CD8-positive, alpha-beta memory T cell (primary cell): ENCODE results near the gene TGM5. TPM values are rescaled to one million over a fixed set of nuclear protein-coding genes. Genes with fewer than 3 reads are reported as not detected.

Source experiments
- CTCF ChIA-PET: fragments of 350-600 bp; sonication (Branson Sonifier 250); formaldehyde crosslinking; loops from one replicate; lab custom pipeline; 2021; ENCODE audit warnings: antibody characterized with exemption; lab: Charles Lee
- POLR2A ChIA-PET: fragments of 350-600 bp; sonication (Branson Sonifier 250); formaldehyde crosslinking; loops from one replicate; lab custom pipeline; 2021; ENCODE audit warnings: antibody characterized with exemption; lab: Charles Lee
- DNase-seq, 5 donors: peaks; one replicate each; pipeline versions ENCODE4 v3.0.0 to v3.0.0-alpha.2; 2020 to 2022; ENCODE audit warnings: mixed read lengths in 1 of 5
- H3K27ac ChIP-seq: one replicate; pipeline ENCODE4 v1.7.0; 2013; ENCODE audit warnings: low read depth, mild to moderate bottlenecking, low read length, moderate library complexity
- H3K27me3 ChIP-seq: 2 replicates; pipeline ENCODE4 v1.7.0; 2013; ENCODE audit warnings: low read length, mild to moderate bottlenecking; ENCODE audit not compliant: insufficient read depth, poor library complexity, severe bottlenecking
- H3K36me3 ChIP-seq: 2 replicates; pipeline ENCODE4 v1.7.0; 2013; ENCODE audit warnings: mild to moderate bottlenecking, low read length, moderate library complexity; ENCODE audit not compliant: insufficient read depth
- H3K4me1 ChIP-seq: 2 replicates; pipeline ENCODE4 v1.7.0; 2013; ENCODE audit warnings: mild to moderate bottlenecking, low read length, moderate library complexity; ENCODE audit not compliant: insufficient read depth
- H3K4me3 ChIP-seq: 2 replicates; pipeline ENCODE4 v1.7.0; 2013; ENCODE audit warnings: mild to moderate bottlenecking, low read length
- H3K9me3 ChIP-seq: 2 replicates; pipeline ENCODE4 v1.7.0; 2013; ENCODE audit warnings: mild to moderate bottlenecking, low read length
- H3K27ac Mint-ChIP-seq, 8 donors: one replicate each; pipeline ENCODE4 v1.8.0; 2020 to 2021; ENCODE audit warnings: mixed read lengths in 8 of 8, mild to moderate bottlenecking in 6 of 8, inconsistent platforms in 3 of 8, moderate library complexity in 3 of 8
- H3K27me3 Mint-ChIP-seq, 2 donors: one replicate each; pipeline ENCODE4 v1.8.0; 2020 to 2021; ENCODE audit warnings: mixed read lengths in 2 of 2, mild to moderate bottlenecking in 1 of 2, moderate library complexity in 1 of 2
- H3K36me3 Mint-ChIP-seq, 3 donors: one replicate each; pipeline ENCODE4 v1.8.0; 2020 to 2021; ENCODE audit warnings: mixed read lengths in 3 of 3, inconsistent platforms in 1 of 3, mild to moderate bottlenecking in 1 of 3
- H3K4me1 Mint-ChIP-seq, 3 donors: one replicate each; pipeline ENCODE4 v1.8.0; 2020 to 2021; ENCODE audit warnings: mixed read lengths in 3 of 3, inconsistent platforms in 1 of 3, mild to moderate bottlenecking in 1 of 3
- H3K4me3 Mint-ChIP-seq, 7 donors: one replicate each; pipeline ENCODE4 v1.8.0; 2020 to 2021; ENCODE audit warnings: mixed read lengths in 7 of 7, mild to moderate bottlenecking in 6 of 7, moderate library complexity in 4 of 7, inconsistent platforms in 2 of 7
- H3K9me3 Mint-ChIP-seq, 5 donors: one replicate each; pipeline ENCODE4 v1.8.0; 2020 to 2022; ENCODE audit warnings: mixed read lengths in 5 of 5, mild to moderate bottlenecking in 3 of 5, moderate library complexity in 2 of 5, inconsistent platforms in 1 of 5
- polyA plus RNA-seq: library from polyadenylated mRNA; unstranded; fragments of 300-500 nt; fragmentation: Illumina TruSeq; gene quantifications from one replicate; pipeline ENCODE4 v1.2.3, GENCODE V29; 2021
- total RNA-seq, 2 experiments: library from RNA; stranded (reverse); gene quantifications; one replicate each; pipeline ENCODE4 v1.2.3, GENCODE V29; 2021

Gene TGM5
- total and polyA plus RNA-seq, 3 experiments from 2014 or later = 0.18 TPM; not detected in 2

GRCh38 chr15:43260011-43260615 lies 6.6 kb downstream of the TGM5 start:
- Histone ChIP-seq H3K4me1 (no peaks in the 10 kb centered on the region), H3K9me3 (no peaks in the 10 kb centered on the region), H3K4me3 (no peak overlapping the region), H3K36me3 (no peaks in the 10 kb centered on the region), H3K27ac (no peak overlapping the region), H3K27me3 (no peaks in the 10 kb centered on the region)
- no peaks in the 10 kb centered on the region for H3K9me3 Mint-ChIP-seq
- peaks cover 9 to 26% of the 10 kb centered on the region in 2 donors for H3K27me3 Mint-ChIP-seq
- H3K4me1 Mint-ChIP-seq = no peaks in the 10 kb centered on the region
- no peak overlapping the region for H3K27ac Mint-ChIP-seq
- ChIA-PET POLR2A (no interaction called here), CTCF (no interaction called here)
- H3K4me3 Mint-ChIP-seq = no peak overlapping the region
- no peaks in the 10 kb centered on the region for H3K36me3 Mint-ChIP-seq
- DNase-seq = no peak

- POLR2A ChIA-PET = no interaction called here
- no peaks in the 10 kb centered on the region for H3K9me3 Mint-ChIP-seq
- CTCF ChIA-PET = no interaction called here
- peaks cover 6 to 10% (median 6%) of the 10 kb centered on the region in 3 donors for H3K4me1 Mint-ChIP-seq
- DNase-seq = no peak
- H3K27ac Mint-ChIP-seq = no peak overlapping the region
- no peaks in the 10 kb centered on the region for H3K36me3 ChIP-seq
- H3K9me3 ChIP-seq = no peaks in the 10 kb centered on the region
- no peak overlapping the region for H3K4me3 ChIP-seq
- H3K36me3 Mint-ChIP-seq = peaks cover 0 to 3% (median 0%) of the 10 kb centered on the region in 3 donors
- no peak overlapping the region for H3K4me3 Mint-ChIP-seq
- no peak overlapping the region for H3K27ac ChIP-seq
- H3K27me3 ChIP-seq = no peaks in the 10 kb centered on the region
- peaks cover 11 to 30% of the 10 kb centered on the region in 2 donors for H3K27me3 Mint-ChIP-seq
- H3K4me1 ChIP-seq = peaks cover 5% of the 10 kb centered on the region
Observed at GRCh38 chr15:43258781-43259180, 7.9 kb downstream of the TGM5 start.

DNA sequence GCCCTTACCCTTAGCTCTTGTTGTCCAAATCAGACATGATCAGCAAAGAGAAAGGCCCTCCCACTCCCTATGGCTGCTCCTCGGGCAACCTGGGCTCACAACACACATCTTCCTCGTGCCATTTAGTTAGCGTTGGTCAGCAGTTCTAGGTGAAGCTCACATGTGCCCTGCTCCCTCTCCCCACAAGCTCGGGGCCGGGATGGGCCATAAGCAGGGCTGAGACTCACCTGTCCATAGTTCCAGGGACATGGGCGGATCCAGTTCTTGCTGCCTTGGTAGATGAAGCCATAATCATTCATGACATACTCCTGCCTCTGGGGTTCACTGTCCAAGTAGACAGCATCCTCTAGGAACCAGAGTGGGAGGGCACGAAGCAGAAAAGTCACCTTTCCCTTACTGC lies 10.4 kb downstream of the TGM5 start:
- no peaks in the 10 kb centered on the region for H3K9me3 Mint-ChIP-seq
- peaks cover 7 to 36% of the 10 kb centered on the region in 2 donors for H3K27me3 Mint-ChIP-seq
- Histone ChIP-seq H3K4me1 (peaks cover 7% of the 10 kb centered on the region), H3K9me3 (no peaks in the 10 kb centered on the region), H3K4me3 (no peak overlapping the region), H3K36me3 (no peaks in the 10 kb centered on the region), H3K27me3 (no peaks in the 10 kb centered on the region), H3K27ac (no peak overlapping the region)
- CTCF ChIA-PET = no interaction called here
- H3K36me3 Mint-ChIP-seq = peaks cover 0 to 3% (median 0%) of the 10 kb centered on the region in 3 donors
- DNase-seq = no peak
- H3K4me3 Mint-ChIP-seq = no peak overlapping the region
- H3K27ac Mint-ChIP-seq = peak overlapping the region in 2 of 8 donors; percentile 69 to 74
- peaks cover 15 to 20% (median 16%) of the 10 kb centered on the region in 3 donors for H3K4me1 Mint-ChIP-seq
- POLR2A ChIA-PET = no interaction called here

DNA sequence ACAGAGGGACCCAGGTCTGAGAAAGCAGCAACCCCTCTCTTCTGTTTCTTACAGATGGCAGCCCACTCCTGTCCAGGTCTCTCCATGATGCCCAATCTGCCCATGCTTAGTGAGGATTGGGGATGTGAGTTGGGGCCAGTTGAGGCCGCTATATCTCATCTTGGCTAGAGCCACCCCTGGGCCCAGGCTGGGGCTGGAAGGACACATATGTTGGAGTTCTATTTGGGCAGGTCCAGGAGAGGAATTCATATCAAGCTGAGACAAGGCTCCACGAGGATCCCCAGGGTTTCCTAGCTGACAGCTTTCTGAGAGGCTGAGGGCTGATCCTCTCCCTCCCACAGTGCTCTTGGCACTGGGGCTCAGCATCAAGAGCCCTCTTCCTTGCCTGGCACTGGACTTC lies 11.4 kb downstream of the TGM5 start:
- H3K27ac Mint-ChIP-seq = peak overlapping the region in 2 of 8 donors; percentile 11 to 37
- H3K36me3 Mint-ChIP-seq = peaks cover 0 to 3% (median 0%) of the 10 kb centered on the region in 3 donors
- H3K36me3 ChIP-seq = no peaks in the 10 kb centered on the region
- ChIA-PET POLR2A (no interaction called here), CTCF (no interaction called here)
- H3K9me3 Mint-ChIP-seq = no peaks in the 10 kb centered on the region
- peaks cover 7% of the 10 kb centered on the region for H3K4me1 ChIP-seq
- no peaks in the 10 kb centered on the region for H3K9me3 ChIP-seq
- H3K4me3 ChIP-seq = no peak overlapping the region
- no peak overlapping the region for H3K27ac ChIP-seq
- H3K4me1 Mint-ChIP-seq = peaks cover 15 to 20% (median 16%) of the 10 kb centered on the region in 3 donors
- H3K27me3 ChIP-seq = no peaks in the 10 kb centered on the region
- no peak for DNase-seq
- no peak overlapping the region for H3K4me3 Mint-ChIP-seq
- H3K27me3 Mint-ChIP-seq = peaks cover 3 to 36% of the 10 kb centered on the region in 2 donors

DNA sequence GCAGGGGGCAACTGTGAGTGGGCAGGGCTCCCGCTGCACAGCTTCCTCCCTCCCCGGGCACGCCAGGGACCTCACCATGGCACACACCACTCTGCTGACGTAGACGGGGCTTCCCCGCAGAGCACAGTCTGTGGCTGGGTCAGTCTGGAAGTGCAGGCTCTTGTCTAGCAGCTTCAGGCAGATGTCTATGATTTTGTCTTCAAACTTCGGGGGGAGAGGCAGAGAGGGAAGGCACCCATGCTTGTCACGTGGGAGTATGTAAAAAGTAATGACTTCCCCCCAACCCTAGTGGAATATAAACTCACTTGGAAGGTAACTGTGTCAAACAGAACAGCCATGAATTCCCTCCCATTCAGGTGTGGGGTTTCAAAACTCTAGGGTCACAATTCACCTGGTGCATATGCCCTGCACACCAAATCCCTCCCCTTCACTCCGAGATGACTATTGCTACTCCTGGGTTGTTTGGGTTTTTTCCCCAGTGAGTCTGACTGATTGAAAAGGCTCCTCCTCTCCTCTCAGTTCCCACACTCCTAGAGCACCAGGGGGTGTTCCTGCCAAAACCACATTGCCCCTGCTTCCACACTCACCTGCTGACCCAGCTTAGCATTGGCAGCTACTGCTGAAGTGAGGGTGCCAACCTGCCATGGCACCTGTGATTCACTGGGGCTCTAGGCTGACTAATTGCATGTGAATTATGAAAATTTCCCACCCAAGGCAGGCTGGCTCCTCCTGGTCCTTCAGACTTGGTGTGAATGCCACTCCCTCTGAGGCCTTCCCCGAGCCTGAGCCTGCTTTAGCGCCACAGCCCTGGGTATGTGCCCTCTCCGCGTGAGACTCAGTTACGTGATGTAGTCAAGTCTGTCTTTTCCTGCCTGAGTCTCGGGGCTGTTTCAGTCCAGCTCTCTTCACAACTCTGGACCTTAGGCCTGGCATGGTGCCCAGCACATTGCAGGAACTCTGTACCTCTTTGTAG lies 13.0 kb downstream of the TGM5 start:
- CTCF ChIA-PET = interaction anchor here (1.1 kb wide), 1 partner anchor 28 kb away, joined by 3 read pairs; no protein-coding TSS in a partner anchor
- H3K36me3 ChIP-seq = no peaks in the 10 kb centered on the region

DNA sequence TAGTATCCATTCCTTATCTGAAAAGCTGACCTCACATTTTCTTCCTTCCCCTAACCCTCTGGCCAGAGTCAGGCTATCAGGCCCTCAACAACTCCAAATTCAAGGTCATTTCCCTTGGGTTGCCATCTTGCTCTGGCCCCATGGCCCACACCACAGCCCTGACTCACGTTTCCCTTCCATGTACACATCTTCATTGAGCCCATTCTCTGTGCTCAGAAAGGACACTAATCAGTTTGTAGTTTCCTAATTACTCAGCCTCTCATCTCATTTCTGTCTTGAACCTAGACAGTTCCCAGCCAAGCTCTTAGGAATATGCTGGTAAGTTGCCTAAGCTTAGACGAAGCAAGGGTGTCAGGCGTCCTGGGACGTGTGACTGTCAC lies 14.9 kb downstream of the TGM5 start:
- H3K27ac ChIP-seq = no peak overlapping the region
- ChIA-PET POLR2A (no interaction called here), CTCF (no interaction called here)
- H3K9me3 Mint-ChIP-seq = no peaks in the 10 kb centered on the region
- peaks cover 19 to 23% (median 20%) of the 10 kb centered on the region in 3 donors for H3K4me1 Mint-ChIP-seq
- H3K4me1 ChIP-seq = peaks cover 7% of the 10 kb centered on the region
- H3K36me3 Mint-ChIP-seq = peaks cover 0 to 3% (median 0%) of the 10 kb centered on the region in 3 donors
- no peaks in the 10 kb centered on the region for H3K9me3 ChIP-seq
- H3K27me3 Mint-ChIP-seq = peaks cover 2 to 32% of the 10 kb centered on the region in 2 donors
- no peaks in the 10 kb centered on the region for H3K27me3 ChIP-seq
- no peak for DNase-seq
- no peak overlapping the region for H3K4me3 ChIP-seq
- H3K27ac Mint-ChIP-seq = peak overlapping the region in 1 of 8 donors; percentile 59
- H3K4me3 Mint-ChIP-seq = no peak overlapping the region
- no peaks in the 10 kb centered on the region for H3K36me3 ChIP-seq

More for the DNA sequence above, 13.0 kb downstream of the TGM5 start:
- Histone ChIP-seq H3K27ac (no peak overlapping the region), H3K27me3 (no peaks in the 10 kb centered on the region), H3K4me1 (peaks cover 7% of the 10 kb centered on the region), H3K4me3 (no peak overlapping the region), H3K9me3 (no peaks in the 10 kb centered on the region)
- Mint-ChIP-seq H3K4me3 (peak overlapping the region in 2 of 7 donors; percentile 6 to 21), H3K27ac (peak overlapping the region in 7 of 8 donors; percentile 32 to 91 (median 82)), H3K36me3 (peaks cover 0 to 3% (median 0%) of the 10 kb centered on the region in 3 donors), H3K9me3 (no peaks in the 10 kb centered on the region), H3K27me3 (peaks cover 2 to 36% of the 10 kb centered on the region in 2 donors), H3K4me1 (peaks cover 19 to 23% (median 20%) of the 10 kb centered on the region in 3 donors)
- peak in 4 of 5 donors; percentile 14 to 59 (median 52) for DNase-seq
- POLR2A ChIA-PET = no interaction called here

GRCh38 chr15:43251185-43251870 lies 15.4 kb downstream of the TGM5 start:
- H3K27ac Mint-ChIP-seq = no peak overlapping the region
- H3K36me3 Mint-ChIP-seq = peaks cover 0 to 3% (median 0%) of the 10 kb centered on the region in 3 donors
- H3K4me1 Mint-ChIP-seq = peaks cover 19 to 23% (median 20%) of the 10 kb centered on the region in 3 donors
- Histone ChIP-seq H3K4me3 (no peak overlapping the region), H3K27me3 (no peaks in the 10 kb centered on the region), H3K9me3 (no peaks in the 10 kb centered on the region), H3K4me1 (peaks cover 7% of the 10 kb centered on the region), H3K36me3 (no peaks in the 10 kb centered on the region), H3K27ac (no peak overlapping the region)
- H3K9me3 Mint-ChIP-seq = no peaks in the 10 kb centered on the region
- no peak for DNase-seq
- ChIA-PET CTCF (interaction anchor here (0.7 kb wide), 1 partner anchor 26 kb away, joined by 3 read pairs; no protein-coding TSS in a partner anchor), POLR2A (no interaction called here)
- H3K27me3 Mint-ChIP-seq = peaks cover 2 to 29% of the 10 kb centered on the region in 2 donors
- H3K4me3 Mint-ChIP-seq = no peak overlapping the region
